BLaER1 treated with 17β-estradiol and CSF1 and Interleukin-3, amounts not matched to agents 10 nM and 100 nM (cell line): ENCODE data around the gene SHISA5.

ENCODE experiments used
- H3K27ac ChIP-seq, 11 experiments: shearing (Covaris generic); formaldehyde crosslinking; 2 replicates each; pipeline ENCODE4 v1.8.1; 2022
- H3K27me3 ChIP-seq, 11 experiments: shearing (Covaris generic); formaldehyde crosslinking; 2 replicates each; pipeline ENCODE4 v1.8.1; 2022
- H3K36me3 ChIP-seq, 11 experiments: shearing (Covaris generic); formaldehyde crosslinking; 2 replicates each; pipeline ENCODE4 v1.8.1; 2022
- H3K4me1 ChIP-seq, 10 experiments: shearing (Covaris generic); formaldehyde crosslinking; 2 replicates each; pipeline ENCODE4 v1.8.1; 2022
- H3K4me2 ChIP-seq, 11 experiments: shearing (Covaris generic); formaldehyde crosslinking; 2 replicates each; pipeline ENCODE4 v1.8.1; 2022
- H3K4me3 ChIP-seq, 10 experiments: shearing (Covaris generic); formaldehyde crosslinking; 2 replicates each; pipeline ENCODE4 v1.8.1; 2022
- H3K9ac ChIP-seq, 11 experiments: shearing (Covaris generic); formaldehyde crosslinking; 2 replicates each; pipeline ENCODE4 v1.8.1; 2022
- H3K9me3 ChIP-seq, 11 experiments: shearing (Covaris generic); formaldehyde crosslinking; replicated peaks in 1 of 11; 2 replicates each; pipeline ENCODE4 v1.8.1; 2022
- H4K20me1 ChIP-seq, 11 experiments: shearing (Covaris generic); formaldehyde crosslinking; 2 replicates each; pipeline ENCODE4 v1.8.1; 2022
- Cebpa-rat ChIP-seq, 11 experiments: shearing (Covaris generic); IDR thresholded peaks; 2 replicates each; pipeline ENCODE4 v1.8.1; 2022

The SHISA5 gene

DNA sequence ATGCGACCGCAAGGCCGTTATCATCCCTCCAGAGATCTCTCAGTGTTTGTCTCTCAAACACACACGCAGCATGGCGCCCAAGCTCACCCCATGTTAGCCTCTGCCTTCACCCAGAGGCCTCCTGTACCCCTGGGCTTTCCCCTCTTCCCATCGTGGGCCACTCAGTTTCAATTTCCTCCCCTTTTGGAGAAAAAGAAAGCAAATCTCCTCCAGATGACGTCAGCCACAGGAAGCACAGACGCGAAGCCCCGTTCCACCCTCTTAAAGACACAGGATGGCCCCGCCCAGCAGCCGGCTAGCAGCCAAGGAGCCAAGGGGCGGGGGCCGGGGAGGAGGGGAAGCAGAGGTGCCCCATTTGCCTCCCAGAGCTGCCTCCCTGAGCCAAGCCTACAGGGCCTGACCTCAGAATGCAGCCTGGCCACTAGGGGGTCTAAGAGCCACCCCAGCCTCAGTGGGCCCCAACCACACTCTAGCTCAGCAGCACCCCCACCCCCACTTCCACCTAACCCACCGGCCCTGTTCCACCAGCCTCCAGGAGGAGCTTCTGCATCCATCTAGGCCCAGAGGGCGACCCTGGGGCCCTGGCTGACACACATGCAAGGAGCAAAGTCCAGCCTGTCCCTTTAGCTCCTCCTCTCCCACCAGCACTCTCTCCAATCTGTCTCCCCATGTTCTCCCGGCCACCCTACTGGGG is 30.9 kb downstream of the SHISA5 start:
- H4K20me1 ChIP-seq = peaks cover 10 to 39% (median 25%) of the 10 kb centered on the region in 11 experiments; a peak in 19 of 22 replicates
- TF ChIP-seq Cebpa-rat (IDR thresholded peaks at IDR 0.05) = no peak
- peak overlapping the region; percentile 83 to 92 (median 87) for H3K9ac ChIP-seq
- peak overlapping the region; percentile 60 to 75 (median 70) for H3K4me3 ChIP-seq
- H3K4me1 ChIP-seq = peaks cover 71 to 94% (median 85%) of the 10 kb centered on the region in 10 experiments
- H3K27me3 ChIP-seq = no peaks in the 10 kb centered on the region
- no peaks in the 10 kb centered on the region for H3K9me3 ChIP-seq
- H3K36me3 ChIP-seq = peaks cover 17 to 53% (median 26%) of the 10 kb centered on the region in 11 experiments
- H3K27ac ChIP-seq = peak overlapping the region; percentile 73 to 97 (median 91)
- peak overlapping the region; percentile 91 to 100 (median 96) for H3K4me2 ChIP-seq

GRCh38 chr3:48472673-48472922 is 31.4 kb downstream of the SHISA5 start:
- Histone ChIP-seq H3K36me3 (peaks cover 22 to 55% (median 31%) of the 10 kb centered on the region in 11 experiments), H3K4me1 (peaks cover 71 to 94% (median 85%) of the 10 kb centered on the region in 10 experiments), H3K27me3 (no peaks in the 10 kb centered on the region), H3K4me3 (peak overlapping the region; percentile 60 to 75 (median 70)), H3K9me3 (no peaks in the 10 kb centered on the region), H3K4me2 (peak overlapping the region; percentile 91 to 100 (median 96)), H4K20me1 (peaks cover 14 to 39% (median 30%) of the 10 kb centered on the region in 11 experiments; a peak in 19 of 22 replicates), H3K9ac (peak overlapping the region; percentile 83 to 92 (median 87)), H3K27ac (peak overlapping the region; percentile 73 to 97 (median 91))
- no peak for TF ChIP-seq Cebpa-rat (IDR thresholded peaks at IDR 0.05)

GRCh38 chr3:48470286-48470685 is 33.7 kb downstream of the SHISA5 start:
- Histone ChIP-seq H3K27ac (peak overlapping the region; percentile 8 to 98 (median 49); a peak in 18 of 22 replicates), H3K9ac (peak overlapping the region; percentile 32 to 99 (median 89); a peak in 20 of 22 replicates), H3K9me3 (no peaks in the 10 kb centered on the region), H3K27me3 (no peaks in the 10 kb centered on the region), H3K4me1 (peaks cover 68 to 86% (median 81%) of the 10 kb centered on the region in 10 experiments), H3K4me3 (peak overlapping the region in 1 of 10 experiments; percentile 7; a peak in 2 of 20 replicates), H4K20me1 (peaks cover 17 to 45% (median 40%) of the 10 kb centered on the region in 11 experiments; a peak in 19 of 22 replicates), H3K36me3 (peaks cover 29 to 54% (median 42%) of the 10 kb centered on the region in 11 experiments), H3K4me2 (peak overlapping the region; percentile 91 to 100 (median 99))
- no peak for TF ChIP-seq Cebpa-rat (IDR thresholded peaks at IDR 0.05)

- peak overlapping the region; percentile 91 to 100 (median 99) for H3K4me2 ChIP-seq
- peak overlapping the region in 10 of 11 experiments; percentile 49 to 100 (median 94); a peak in 14 of 22 replicates for H3K27ac ChIP-seq
- no peak for TF ChIP-seq Cebpa-rat (IDR thresholded peaks at IDR 0.05)
- H3K4me3 ChIP-seq = no peak overlapping the region; a peak in 3 of 20 replicates
- peaks cover 17 to 45% (median 40%) of the 10 kb centered on the region in 11 experiments; a peak in 19 of 22 replicates for H4K20me1 ChIP-seq
- no peaks in the 10 kb centered on the region for H3K27me3 ChIP-seq
- H3K4me1 ChIP-seq = peaks cover 76 to 88% (median 82%) of the 10 kb centered on the region in 10 experiments
- no peaks in the 10 kb centered on the region for H3K9me3 ChIP-seq
- H3K36me3 ChIP-seq = peaks cover 29 to 55% (median 49%) of the 10 kb centered on the region in 11 experiments
- H3K9ac ChIP-seq = peak overlapping the region; percentile 32 to 99 (median 93); a peak in 18 of 22 replicates
Observed at GRCh38 chr3:48469046-48469915, 34.7 kb downstream of the SHISA5 start.

- peaks cover 29 to 63% (median 56%) of the 10 kb centered on the region in 11 experiments for H3K36me3 ChIP-seq
- H3K4me1 ChIP-seq = peaks cover 68 to 82% (median 76%) of the 10 kb centered on the region in 10 experiments
- no peak for TF ChIP-seq Cebpa-rat (IDR thresholded peaks at IDR 0.05)
- H3K4me3 ChIP-seq = peak overlapping the region in 5 of 10 experiments; percentile 65 to 85 (median 73); a peak in 11 of 20 replicates
- peak overlapping the region; percentile 85 to 99 (median 93); a peak in 21 of 22 replicates for H3K9ac ChIP-seq
- no peaks in the 10 kb centered on the region for H3K27me3 ChIP-seq
- H3K27ac ChIP-seq = peak overlapping the region in 10 of 11 experiments; percentile 13 to 100 (median 96); a peak in 17 of 22 replicates
- H4K20me1 ChIP-seq = peaks cover 17 to 45% (median 40%) of the 10 kb centered on the region in 11 experiments; a peak in 19 of 22 replicates
- H3K9me3 ChIP-seq = no peaks in the 10 kb centered on the region
- peak overlapping the region; percentile 91 to 100 (median 99) for H3K4me2 ChIP-seq
Observed at GRCh38 chr3:48468329-48468731, 35.6 kb downstream of the SHISA5 start.

DNA sequence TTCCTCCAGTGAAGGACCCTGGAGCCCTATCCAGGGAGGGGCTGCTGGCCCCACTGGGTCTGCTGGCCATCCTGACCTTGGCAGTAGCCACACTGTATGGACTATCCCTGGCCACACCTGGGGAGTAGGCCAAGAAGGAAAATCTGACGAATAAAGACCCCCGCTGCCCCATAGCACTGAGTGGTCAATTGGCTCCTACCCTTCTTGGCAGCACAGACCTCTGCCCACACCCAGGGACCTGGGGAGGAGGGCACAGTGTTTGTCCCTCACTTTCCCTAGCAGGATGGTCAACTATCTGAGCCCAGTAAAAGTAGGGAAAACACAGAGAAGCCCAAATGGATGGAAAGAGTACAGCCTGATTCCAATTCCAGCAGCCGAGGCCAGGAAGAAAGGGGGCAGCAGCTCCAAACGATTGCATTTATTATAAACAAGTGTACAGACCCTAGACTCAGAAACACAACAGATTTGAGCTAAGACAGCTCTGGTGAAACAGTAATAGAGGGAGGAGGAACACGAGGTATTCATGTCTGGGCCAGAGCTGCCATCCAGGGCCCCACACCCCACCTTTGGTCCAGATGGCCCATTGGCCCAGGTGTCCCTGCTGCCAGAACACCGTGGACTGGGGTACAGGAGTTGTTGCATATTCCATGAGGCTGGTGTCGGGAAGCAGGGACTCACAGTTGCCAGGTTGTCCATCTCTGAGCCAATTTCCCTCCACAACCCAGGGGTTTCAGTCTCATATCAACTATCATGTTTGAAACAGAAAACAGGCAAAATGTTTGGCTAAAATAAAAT is 36.3 kb downstream of the SHISA5 start:
- peak overlapping the region; percentile 83 to 100 (median 98); a peak in 21 of 22 replicates for H3K27ac ChIP-seq
- peaks cover 17 to 45% (median 40%) of the 10 kb centered on the region in 11 experiments; a peak in 19 of 22 replicates for H4K20me1 ChIP-seq
- peak overlapping the region; percentile 61 to 85 (median 73) for H3K4me3 ChIP-seq
- H3K27me3 ChIP-seq = no peaks in the 10 kb centered on the region
- TF ChIP-seq Cebpa-rat (IDR thresholded peaks at IDR 0.05) = no peak
- H3K9ac ChIP-seq = peak overlapping the region; percentile 85 to 99 (median 93)
- H3K9me3 ChIP-seq = no peaks in the 10 kb centered on the region
- peaks cover 66 to 79% (median 73%) of the 10 kb centered on the region in 10 experiments for H3K4me1 ChIP-seq
- peak overlapping the region; percentile 91 to 100 (median 99) for H3K4me2 ChIP-seq
- peaks cover 29 to 70% (median 57%) of the 10 kb centered on the region in 11 experiments for H3K36me3 ChIP-seq

- H3K9me3 ChIP-seq = no peaks in the 10 kb centered on the region
- peak overlapping the region; percentile 91 to 100 (median 99) for H3K4me2 ChIP-seq
- no peaks in the 10 kb centered on the region for H3K27me3 ChIP-seq
- H3K27ac ChIP-seq = peak overlapping the region; percentile 83 to 100 (median 98)
- H3K9ac ChIP-seq = peak overlapping the region; percentile 85 to 99 (median 93)
- peak overlapping the region; percentile 61 to 85 (median 73) for H3K4me3 ChIP-seq
- H3K4me1 ChIP-seq = peaks cover 63 to 75% (median 70%) of the 10 kb centered on the region in 10 experiments
- H3K36me3 ChIP-seq = peaks cover 29 to 74% (median 59%) of the 10 kb centered on the region in 11 experiments
- peaks cover 17 to 45% (median 40%) of the 10 kb centered on the region in 11 experiments; a peak in 19 of 22 replicates for H4K20me1 ChIP-seq
- TF ChIP-seq Cebpa-rat (IDR thresholded peaks at IDR 0.05) = no peak
Observed at GRCh38 chr3:48467110-48467454, 36.9 kb downstream of the SHISA5 start.
